ENCODE measurements around the gene DYNC1LI2.
A peak's percentile ranks its signal among the peaks of the same experiment; 100 is the strongest.

The DYNC1LI2 gene

DNA sequence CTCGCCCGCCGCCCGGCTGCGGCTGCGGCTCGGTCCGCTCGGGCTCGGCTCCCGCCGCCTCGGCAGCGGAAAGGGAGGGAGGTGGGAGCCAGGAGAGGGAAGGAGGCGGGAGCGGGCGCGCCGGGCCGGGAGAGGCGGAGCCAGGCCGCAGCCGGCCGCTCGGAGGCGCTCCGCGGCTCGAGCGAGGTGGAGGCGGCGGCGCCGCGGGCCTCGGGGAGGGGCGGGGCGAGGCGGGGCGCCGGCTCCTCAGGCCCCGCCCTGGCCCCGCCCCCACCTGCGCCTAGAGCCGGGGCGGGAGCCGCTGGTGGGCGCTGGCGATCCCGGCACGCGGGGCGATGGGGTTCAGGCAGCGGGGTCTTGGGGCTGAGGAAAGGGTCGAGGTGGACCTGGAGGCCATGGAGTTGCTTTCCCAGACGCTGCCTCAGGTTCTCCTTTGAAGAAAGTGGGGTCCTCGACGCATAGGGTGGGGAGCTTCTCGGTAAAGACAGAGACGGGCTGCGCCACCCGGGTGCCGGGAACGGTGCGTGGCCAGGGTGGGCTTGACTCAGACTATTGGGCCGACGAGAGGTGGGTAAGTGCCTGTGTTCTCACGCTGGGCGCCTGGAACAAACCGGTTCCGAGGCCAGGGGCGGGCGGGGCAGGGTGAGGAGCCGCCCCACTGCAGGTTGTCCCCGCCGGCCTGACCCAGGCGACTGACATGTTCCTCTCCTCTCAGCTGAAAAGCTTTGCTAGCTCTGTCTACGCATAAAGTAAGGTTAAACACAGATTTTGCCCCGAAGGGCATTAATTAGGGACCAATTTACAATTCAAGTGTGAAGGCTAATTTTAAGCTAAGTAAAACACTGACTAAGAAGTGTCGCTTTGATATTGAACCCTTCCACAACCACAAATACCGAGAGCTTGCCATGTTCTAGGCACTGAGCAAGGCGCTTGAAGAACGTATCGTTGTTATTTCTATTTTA is 54.5 kb downstream of the DYNC1LI2 start, which contains the start of gene CMTM4 (continued):
- 0 out of 2 replicates have a peak, but pooled peaks have one; percentile 16 for TF ChIP-seq PBX3 (CRISPR knock-in tag; IDR thresholded peaks at IDR 0.05)
- no peak for TF ChIP-seq ZNF777 (tag by site-specific recombination; IDR thresholded peaks at IDR 0.05; ENCODE audit: borderline replicate concordance)
- TF ChIP-seq, protein P1, sequence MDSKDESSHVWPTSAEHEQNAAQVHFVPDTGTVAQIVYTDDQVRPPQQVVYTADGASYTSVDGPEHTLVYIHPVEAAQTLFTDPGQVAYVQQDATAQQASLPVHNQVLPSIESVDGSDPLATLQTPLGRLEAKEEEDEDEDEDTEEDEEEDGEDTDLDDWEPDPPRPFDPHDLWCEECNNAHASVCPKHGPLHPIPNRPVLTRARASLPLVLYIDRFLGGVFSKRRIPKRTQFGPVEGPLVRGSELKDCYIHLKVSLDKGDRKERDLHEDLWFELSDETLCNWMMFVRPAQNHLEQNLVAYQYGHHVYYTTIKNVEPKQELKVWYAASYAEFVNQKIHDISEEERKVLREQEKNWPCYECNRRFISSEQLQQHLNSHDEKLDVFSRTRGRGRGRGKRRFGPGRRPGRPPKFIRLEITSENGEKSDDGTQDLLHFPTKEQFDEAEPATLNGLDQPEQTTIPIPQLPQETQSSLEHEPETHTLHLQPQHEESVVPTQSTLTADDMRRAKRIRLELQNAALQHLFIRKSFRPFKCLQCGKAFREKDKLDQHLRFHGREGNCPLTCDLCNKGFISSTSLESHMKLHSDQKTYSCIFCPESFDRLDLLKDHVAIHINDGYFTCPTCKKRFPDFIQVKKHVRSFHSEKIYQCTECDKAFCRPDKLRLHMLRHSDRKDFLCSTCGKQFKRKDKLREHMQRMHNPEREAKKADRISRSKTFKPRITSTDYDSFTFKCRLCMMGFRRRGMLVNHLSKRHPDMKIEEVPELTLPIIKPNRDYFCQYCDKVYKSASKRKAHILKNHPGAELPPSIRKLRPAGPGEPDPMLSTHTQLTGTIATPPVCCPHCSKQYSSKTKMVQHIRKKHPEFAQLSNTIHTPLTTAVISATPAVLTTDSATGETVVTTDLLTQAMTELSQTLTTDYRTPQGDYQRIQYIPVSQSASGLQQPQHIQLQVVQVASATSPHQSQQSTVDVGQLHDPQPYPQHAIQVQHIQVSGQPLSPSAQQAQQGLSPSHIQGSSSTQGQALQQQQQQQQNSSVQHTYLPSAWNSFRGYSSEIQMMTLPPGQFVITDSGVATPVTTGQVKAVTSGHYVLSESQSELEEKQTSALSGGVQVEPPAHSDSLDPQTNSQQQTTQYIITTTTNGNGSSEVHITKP (tag by site-specific recombination; IDR thresholded peaks at IDR 0.05) = 0 out of 2 replicates have a peak, but pooled peaks have one; percentile 26
- TF ChIP-seq ZNF138 (tag by site-specific recombination; IDR thresholded peaks at IDR 0.05; ENCODE audit: borderline replicate concordance) = no peak
- TF ChIP-seq PRDM1 (tag by site-specific recombination; IDR thresholded peaks at IDR 0.05) = no peak
- TF ChIP-seq KLF16 (tag by site-specific recombination; IDR thresholded peaks at IDR 0.05) = peak; percentile 64; the same call in 1 of the 2 replicates
- TF ChIP-seq GLI4 (tag by site-specific recombination; IDR thresholded peaks at IDR 0.05) = no peak
- no peak for TF ChIP-seq ZBTB1 (tag by site-specific recombination; IDR thresholded peaks at IDR 0.05)
- peak; percentile 74 for TF ChIP-seq ZEB2 (tag by site-specific recombination; IDR thresholded peaks at IDR 0.05)
- TF ChIP-seq ZNF670 (tag by site-specific recombination; IDR thresholded peaks at IDR 0.05; ENCODE audit: low read depth) = no peak
- TF ChIP-seq ZNF473 (tag by site-specific recombination; IDR thresholded peaks at IDR 0.05) = no peak
- no peak for TF ChIP-seq ZFP37 (tag by site-specific recombination; IDR thresholded peaks at IDR 0.05)
- no peak for TF ChIP-seq ZBTB21 (tag by site-specific recombination; IDR thresholded peaks at IDR 0.05)
- no peak for TF ChIP-seq ZNF292 (tag by site-specific recombination; IDR thresholded peaks at IDR 0.05; ENCODE audit: borderline replicate concordance, low read depth)
- no peak for TF ChIP-seq REPIN1 (tag by site-specific recombination; IDR thresholded peaks at IDR 0.05; ENCODE audit: low read depth)
- peak; percentile 79 for TF ChIP-seq ZBTB6 (tag by site-specific recombination; IDR thresholded peaks at IDR 0.05)
- peak; percentile 48; the same call in 1 of the 2 replicates for TF ChIP-seq GLIS2 (tag by site-specific recombination; IDR thresholded peaks at IDR 0.05)
- no peak for TF ChIP-seq ZNF155 (tag by site-specific recombination; IDR thresholded peaks at IDR 0.05)
- TF ChIP-seq ZNF335 (tag by site-specific recombination; conservative IDR thresholded peaks at IDR 0.05) = peak; percentile 91
- TF ChIP-seq ELK4 (IDR thresholded peaks at IDR 0.05; ENCODE audit: borderline replicate concordance, low read depth, low read length) = no peak
- TF ChIP-seq, protein P2, sequence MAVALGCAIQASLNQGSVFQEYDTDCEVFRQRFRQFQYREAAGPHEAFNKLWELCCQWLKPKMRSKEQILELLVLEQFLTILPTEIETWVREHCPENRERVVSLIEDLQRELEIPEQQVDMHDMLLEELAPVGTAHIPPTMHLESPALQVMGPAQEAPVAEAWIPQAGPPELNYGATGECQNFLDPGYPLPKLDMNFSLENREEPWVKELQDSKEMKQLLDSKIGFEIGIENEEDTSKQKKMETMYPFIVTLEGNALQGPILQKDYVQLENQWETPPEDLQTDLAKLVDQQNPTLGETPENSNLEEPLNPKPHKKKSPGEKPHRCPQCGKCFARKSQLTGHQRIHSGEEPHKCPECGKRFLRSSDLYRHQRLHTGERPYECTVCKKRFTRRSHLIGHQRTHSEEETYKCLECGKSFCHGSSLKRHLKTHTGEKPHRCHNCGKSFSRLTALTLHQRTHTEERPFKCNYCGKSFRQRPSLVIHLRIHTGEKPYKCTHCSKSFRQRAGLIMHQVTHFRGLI (tag by site-specific recombination; IDR thresholded peaks at IDR 0.05) = no peak
- TF ChIP-seq ZNF423 (tag by site-specific recombination; IDR thresholded peaks at IDR 0.05) = no peak
- no peak for TF ChIP-seq ZNF555 (tag by site-specific recombination; conservative IDR thresholded peaks at IDR 0.05)
- TF ChIP-seq ZNF354C (tag by site-specific recombination; IDR thresholded peaks at IDR 0.05; ENCODE audit: borderline replicate concordance, low read depth) = no peak
- TF ChIP-seq FEZF1 (tag by site-specific recombination; IDR thresholded peaks at IDR 0.05) = no peak
- TF ChIP-seq ZSCAN23 (tag by site-specific recombination; IDR thresholded peaks at IDR 0.05) = no peak
- TF ChIP-seq ZNF707 (tag by site-specific recombination; IDR thresholded peaks at IDR 0.05) = no peak
- no peak for TF ChIP-seq ZNF433 (tag by site-specific recombination; IDR thresholded peaks at IDR 0.05; ENCODE audit: low read depth)
- TF ChIP-seq ZNF837 (tag by site-specific recombination; IDR thresholded peaks at IDR 0.05) = no peak
- TF ChIP-seq ZNF621 (tag by site-specific recombination; IDR thresholded peaks at IDR 0.05) = no peak
- 0 out of 2 replicates have a peak, but pooled peaks have one; percentile 20 for TF ChIP-seq ZIC2 (tag by site-specific recombination; IDR thresholded peaks at IDR 0.05)
- no peak for TF ChIP-seq ZSCAN30 (tag by site-specific recombination; IDR thresholded peaks at IDR 0.05)

Measured in HEK293 (cell line).